HFF-Myc (cell line): ENCODE data around the gene PCYOX1L.
"Not testable (repeated sequence)": the region's sequence is repeated elsewhere in the genome, so short reads cannot be mapped to it uniquely, and the experiment has no call there.

Source experiments
- DNase-seq: peaks from one replicate; pipeline ENCODE4 v3.0.0-alpha.2; 2011; ENCODE audit warnings: low read depth; ENCODE audit errors: extremely low read depth
- H3K4me3 ChIP-seq: replicated peaks from 2 replicates; pipeline ENCODE4 v1.5.1; 2011; ENCODE audit warnings: low read depth, mild to moderate bottlenecking, control low read depth, low read length
- CTCF ChIP-seq: IDR thresholded peaks from 2 replicates; pipeline ENCODE4 v1.5.1; 2012; ENCODE audit warnings: mild to moderate bottlenecking, low read depth, low read length, control low read depth; ENCODE audit errors: missing control alignments

Gene PCYOX1L

GRCh38 chr5:149389552-149390495 lies 32.0 kb downstream of the PCYOX1L start:
- no peak overlapping the region for H3K4me3 ChIP-seq
- no peak for TF ChIP-seq CTCF
- DNase-seq = no peak

- not testable (repeated sequence) for DNase-seq, H3K4me3 ChIP-seq
These were observed 33.2 kb downstream of the PCYOX1L start for GRCh38 chr5:149391076-149391475.

GRCh38 chr5:149391524-149391923 lies 33.7 kb downstream of the PCYOX1L start:
- no peak for TF ChIP-seq CTCF
- DNase-seq = no peak
- no peak overlapping the region for H3K4me3 ChIP-seq

GRCh38 chr5:149392718-149393117 lies 34.9 kb downstream of the PCYOX1L start:
- TF ChIP-seq CTCF = no peak
- no peak overlapping the region for H3K4me3 ChIP-seq
- DNase-seq = no peak

- H3K4me3 ChIP-seq, DNase-seq: not testable (repeated sequence)
These were observed 37.1 kb downstream of the PCYOX1L start for GRCh38 chr5:149394996-149395395.

- TF ChIP-seq CTCF = no peak
- H3K4me3 ChIP-seq = no peak overlapping the region
- DNase-seq = no peak
These were observed 39.7 kb downstream of the PCYOX1L start for GRCh38 chr5:149397530-149397929.

GRCh38 chr5:149398747-149399266 lies 41.0 kb downstream of the PCYOX1L start:
- H3K4me3 ChIP-seq, DNase-seq: not testable (repeated sequence)

- no peak for TF ChIP-seq CTCF
- H3K4me3 ChIP-seq = no peak overlapping the region
- no peak for DNase-seq
These were observed 41.9 kb downstream of the PCYOX1L start for GRCh38 chr5:149399775-149400174.
